Activated CD4-positive, alpha-beta T cell treated with anti-CD3 and anti-CD28 coated beads, Interleukin-2, amount 10 ng/mL, durations not matched to agents 24 days and 14 days (primary cell): ENCODE data around the gene EXPH5. TPM values are rescaled to one million over a fixed set of nuclear protein-coding genes. Genes with fewer than 3 reads are reported as not detected.
"Not testable (repeated sequence)": the region's sequence is repeated elsewhere in the genome, so short reads cannot be mapped to it uniquely, and the experiment has no call there.

Experiments
- DNase-seq: peaks from one replicate; pipeline ENCODE4 v3.0.0; 2022
- H3K27ac Mint-ChIP-seq: one replicate; pipeline ENCODE4 v1.8.0; 2022; ENCODE audit warnings: mild to moderate bottlenecking, mixed read lengths
- H3K27me3 Mint-ChIP-seq: one replicate; pipeline ENCODE4 v1.8.0; 2022; ENCODE audit warnings: mixed read lengths
- H3K36me3 Mint-ChIP-seq: one replicate; pipeline ENCODE4 v1.8.0; 2022; ENCODE audit warnings: low read depth, mild to moderate bottlenecking, mixed read lengths
- H3K4me1 Mint-ChIP-seq: one replicate; pipeline ENCODE4 v1.8.0; 2021; ENCODE audit warnings: mixed read lengths
- H3K4me3 Mint-ChIP-seq: one replicate; pipeline ENCODE4 v1.8.0; 2022; ENCODE audit warnings: mild to moderate bottlenecking, moderate library complexity, mixed read lengths
- H3K9me3 Mint-ChIP-seq: one replicate; pipeline ENCODE4 v1.8.0; 2021; ENCODE audit warnings: mixed read lengths
- intact Hi-C: fragments of 100-400 bp; cut with micrococcal nuclease; formaldehyde crosslinking; loops from one replicate; pipeline ENCODE4 v1.15.1; 2023
- total RNA-seq: library from RNA; stranded (reverse); gene quantifications from 2 replicates; pipeline ENCODE4 v1.2.3, GENCODE V29; 2022

Gene EXPH5
- 0.90 and 0.91 TPM in 2 replicates for total RNA-seq

- H3K4me3 Mint-ChIP-seq, result peak within 1 kb of the TSS; percentile 91
- no peaks in the 10 kb centered on the region for H3K36me3 Mint-ChIP-seq
- DNase-seq, result peak; percentile 95
- peak within 1 kb of the TSS; percentile 85 for H3K27ac Mint-ChIP-seq
- H3K27me3 Mint-ChIP-seq, result peaks cover 49% of the 10 kb centered on the region
- peaks cover 16% of the 10 kb centered on the region for H3K4me1 Mint-ChIP-seq
- H3K9me3 Mint-ChIP-seq, result no peaks in the 10 kb centered on the region
- intact Hi-C loops, result loop anchor here (1.0 to 2.0 kb wide), 4 partner anchors 71 to 368 kb away; partner anchors contain the start of genes C11orf65 and DDX10
Measured at GRCh38 chr11:108593214-108593922, at the start of gene EXPH5. Gene EXPH5 (minus strand): TSS chr11:108593768. CDS start chr11:108593536, 232 bp downstream.

GRCh38 chr11:108641752-108642151, 48.2 kb upstream of the EXPH5 start:
- not testable (repeated sequence) for H3K4me1 Mint-ChIP-seq, H3K9me3 Mint-ChIP-seq, H3K27ac Mint-ChIP-seq, H3K36me3 Mint-ChIP-seq, H3K4me3 Mint-ChIP-seq, DNase-seq
- intact Hi-C loops, result loop anchor here (10.0 kb wide), 1 partner anchor 1077 kb away; the partner anchor contains the start of gene ALKBH8
- peaks cover 17% of the 10 kb centered on the region for H3K27me3 Mint-ChIP-seq

GRCh38 chr11:108639146-108639545, 45.6 kb upstream of the EXPH5 start:
- Mint-ChIP-seq H3K9me3 (no peaks in the 10 kb centered on the region), H3K27me3 (peaks cover 28% of the 10 kb centered on the region), H3K4me3 (no peak overlapping the region), H3K4me1 (no peaks in the 10 kb centered on the region), H3K27ac (no peak overlapping the region), H3K36me3 (no peaks in the 10 kb centered on the region)
- intact Hi-C loops, result no loop called here
- no peak for DNase-seq

GRCh38 chr11:108636222-108636621, 42.7 kb upstream of the EXPH5 start:
- Mint-ChIP-seq H3K4me3 (no peak overlapping the region), H3K36me3 (no peaks in the 10 kb centered on the region), H3K4me1 (no peaks in the 10 kb centered on the region), H3K27me3 (peaks cover 39% of the 10 kb centered on the region), H3K9me3 (no peaks in the 10 kb centered on the region), H3K27ac (no peak overlapping the region)
- intact Hi-C loops, result no loop called here
- no peak for DNase-seq

GRCh38 chr11:108635106-108635505, 41.5 kb upstream of the EXPH5 start:
- H3K4me1 Mint-ChIP-seq, result no peaks in the 10 kb centered on the region
- H3K4me3 Mint-ChIP-seq, result no peak overlapping the region

GRCh38 chr11:108632041-108632704, 38.6 kb upstream of the EXPH5 start:
- intact Hi-C loops, result no loop called here
- Mint-ChIP-seq H3K4me3 (no peak overlapping the region), H3K4me1 (no peaks in the 10 kb centered on the region), H3K27ac (no peak overlapping the region), H3K36me3 (no peaks in the 10 kb centered on the region), H3K9me3 (no peaks in the 10 kb centered on the region), H3K27me3 (peaks cover 30% of the 10 kb centered on the region)
- DNase-seq, result no peak

More at GRCh38 chr11:108635106-108635505, 41.5 kb upstream of the EXPH5 start:
- peak; percentile 4 for DNase-seq
- H3K27me3 Mint-ChIP-seq, result peaks cover 42% of the 10 kb centered on the region
- intact Hi-C loops, result no loop called here
- H3K9me3 Mint-ChIP-seq, result no peaks in the 10 kb centered on the region
- H3K27ac Mint-ChIP-seq, result no peak overlapping the region
- no peaks in the 10 kb centered on the region for H3K36me3 Mint-ChIP-seq

GRCh38 chr11:108629274-108629673, 35.7 kb upstream of the EXPH5 start:
- Mint-ChIP-seq H3K4me1 (peaks cover 8% of the 10 kb centered on the region), H3K9me3 (no peaks in the 10 kb centered on the region), H3K36me3 (no peaks in the 10 kb centered on the region), H3K4me3 (no peak overlapping the region), H3K27me3 (peaks cover 19% of the 10 kb centered on the region), H3K27ac (no peak overlapping the region)
- intact Hi-C loops, result no loop called here
- no peak for DNase-seq

- no peak for DNase-seq
- Mint-ChIP-seq H3K36me3 (no peaks in the 10 kb centered on the region), H3K27ac (no peak overlapping the region), H3K4me1 (peaks cover 9% of the 10 kb centered on the region), H3K4me3 (no peak overlapping the region), H3K27me3 (peaks cover 18% of the 10 kb centered on the region), H3K9me3 (no peaks in the 10 kb centered on the region)
- intact Hi-C loops, result no loop called here
Measured at GRCh38 chr11:108628812-108629211, 35.2 kb upstream of the EXPH5 start.

GRCh38 chr11:108628326-108628725, 34.8 kb upstream of the EXPH5 start:
- Mint-ChIP-seq H3K27me3 (peaks cover 19% of the 10 kb centered on the region), H3K4me1 (peaks cover 9% of the 10 kb centered on the region), H3K36me3 (no peaks in the 10 kb centered on the region), H3K4me3 (no peak overlapping the region), H3K9me3 (no peaks in the 10 kb centered on the region), H3K27ac (no peak overlapping the region)
- no peak for DNase-seq
- intact Hi-C loops, result no loop called here

- no peak overlapping the region for H3K27ac Mint-ChIP-seq
- intact Hi-C loops, result no loop called here
Measured at GRCh38 chr11:108624196-108624925, 30.8 kb upstream of the EXPH5 start.

GRCh38 chr11:108622341-108622740, 28.8 kb upstream of the EXPH5 start:
- intact Hi-C loops, result no loop called here
- H3K9me3 Mint-ChIP-seq, result no peaks in the 10 kb centered on the region
- H3K4me1 Mint-ChIP-seq, result peaks cover 17% of the 10 kb centered on the region
- H3K27me3 Mint-ChIP-seq, result peaks cover 16% of the 10 kb centered on the region
- no peak for DNase-seq
- no peak overlapping the region for H3K27ac Mint-ChIP-seq
- H3K36me3 Mint-ChIP-seq, result no peaks in the 10 kb centered on the region
- H3K4me3 Mint-ChIP-seq, result no peak overlapping the region

More at GRCh38 chr11:108624196-108624925, 30.8 kb upstream of the EXPH5 start:
- Mint-ChIP-seq H3K4me3 (no peak overlapping the region), H3K4me1 (peaks cover 17% of the 10 kb centered on the region), H3K9me3 (no peaks in the 10 kb centered on the region), H3K27me3 (peaks cover 8% of the 10 kb centered on the region), H3K36me3 (no peaks in the 10 kb centered on the region)
- no peak for DNase-seq

GRCh38 chr11:108620958-108621772, 27.6 kb upstream of the EXPH5 start:
- Mint-ChIP-seq H3K27ac (peak overlapping the region; percentile 3), H3K4me3 (no peak overlapping the region), H3K9me3 (no peaks in the 10 kb centered on the region), H3K36me3 (no peaks in the 10 kb centered on the region), H3K27me3 (peaks cover 17% of the 10 kb centered on the region), H3K4me1 (peaks cover 17% of the 10 kb centered on the region)
- intact Hi-C loops, result loop anchor here (1.0 to 2.0 kb wide), 3 partner anchors 112 to 396 kb away; partner anchors contain the start of gene C11orf65
- no peak for DNase-seq

GRCh38 chr11:108618529-108618928, 25.0 kb upstream of the EXPH5 start:
- peaks cover 8% of the 10 kb centered on the region for H3K4me1 Mint-ChIP-seq
- no peaks in the 10 kb centered on the region for H3K9me3 Mint-ChIP-seq
- DNase-seq, result no peak
- intact Hi-C loops, result no loop called here
- H3K27me3 Mint-ChIP-seq, result peaks cover 18% of the 10 kb centered on the region
- no peak overlapping the region for H3K4me3 Mint-ChIP-seq
- no peaks in the 10 kb centered on the region for H3K36me3 Mint-ChIP-seq
- no peak overlapping the region for H3K27ac Mint-ChIP-seq
